DMS 273 (cell line): ENCODE measurements around the gene PANK1.
"Not testable (repeated sequence)": the region's sequence is repeated elsewhere in the genome, so short reads cannot be mapped to it uniquely, and the experiment has no call there.

ENCODE experiments used
- DNase-seq: peaks from one replicate; lab custom pipeline; 2025; ENCODE audit not compliant: unreplicated experiment; lab: John Stamatoyannopoulos, UW

Gene PANK1

DNA sequence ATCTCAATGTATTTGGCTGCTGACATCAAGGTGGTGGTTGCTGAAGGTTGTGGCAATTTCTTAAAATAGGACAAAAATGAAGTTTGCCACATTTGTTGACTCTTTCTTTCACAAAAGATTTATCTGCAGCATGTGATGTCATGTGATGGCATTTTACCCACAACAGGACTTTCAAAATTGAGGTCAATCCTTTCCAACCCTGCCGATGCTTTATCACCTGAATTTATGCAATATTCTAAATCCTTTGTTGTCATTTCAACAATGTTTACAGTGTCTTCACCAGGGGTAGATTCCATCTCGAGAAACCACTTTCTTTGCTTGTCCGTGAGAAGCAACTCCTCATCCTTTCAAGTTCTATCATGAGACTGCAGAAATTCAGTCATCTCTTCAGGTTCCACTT is 69.0 kb downstream of the PANK1 start:
- no peak for DNase-seq

- no peak for DNase-seq
Observed at GRCh38 chr10:89575031-89575430, 70.0 kb downstream of the PANK1 start.

DNA sequence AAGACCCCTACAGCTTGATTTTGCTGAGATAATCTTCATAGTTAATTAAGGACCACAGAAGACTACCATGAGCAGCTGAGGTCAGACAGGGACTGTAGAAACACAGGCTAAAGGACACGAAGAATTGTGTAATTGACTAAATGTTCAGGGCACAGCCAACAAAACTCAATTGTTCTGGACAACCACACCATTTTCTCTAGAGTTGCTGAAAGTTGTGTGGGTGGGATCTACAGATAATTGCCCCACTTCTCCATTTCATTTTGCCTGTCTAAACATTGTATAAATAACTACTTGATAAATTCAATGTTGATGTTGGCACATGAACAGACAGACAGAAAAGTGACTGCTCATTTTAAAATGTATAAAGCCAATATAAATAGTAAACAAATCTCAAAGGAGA is 70.7 kb downstream of the PANK1 start:
- no peak for DNase-seq

DNA sequence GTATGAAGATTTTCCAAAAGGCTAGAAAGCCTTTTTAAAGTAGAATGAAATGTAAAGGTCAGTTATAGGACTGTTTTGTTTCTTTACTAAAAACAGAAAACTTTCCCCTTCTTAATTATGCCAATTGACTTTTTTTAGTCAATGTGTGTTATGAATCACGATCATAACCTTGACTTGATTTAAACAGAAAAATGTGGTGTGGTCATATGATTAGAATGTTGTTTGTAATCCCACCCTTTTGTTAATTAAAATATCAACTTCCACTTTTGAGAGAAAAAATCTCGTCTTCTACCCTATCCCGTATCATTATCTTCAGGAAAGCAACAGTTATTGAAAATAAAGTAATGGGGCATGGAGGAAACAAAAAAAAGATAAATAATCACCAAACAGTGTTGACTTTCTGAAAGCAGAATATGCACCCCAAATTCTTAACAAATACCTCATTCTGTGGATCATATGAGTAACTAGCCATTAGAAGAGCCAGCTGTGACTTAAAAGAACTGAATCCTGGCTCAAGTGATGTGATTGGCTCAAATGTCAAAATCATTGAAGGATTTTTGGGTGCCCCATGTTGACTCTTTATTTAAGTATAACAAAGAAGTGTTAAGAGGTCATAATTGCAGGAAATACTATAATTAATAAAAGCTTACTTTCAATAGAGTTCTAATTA is 77.3 kb downstream of the PANK1 start:
- no peak for DNase-seq

- no peak for DNase-seq
Observed at GRCh38 chr10:89566992-89567391, 78.0 kb downstream of the PANK1 start.

DNA sequence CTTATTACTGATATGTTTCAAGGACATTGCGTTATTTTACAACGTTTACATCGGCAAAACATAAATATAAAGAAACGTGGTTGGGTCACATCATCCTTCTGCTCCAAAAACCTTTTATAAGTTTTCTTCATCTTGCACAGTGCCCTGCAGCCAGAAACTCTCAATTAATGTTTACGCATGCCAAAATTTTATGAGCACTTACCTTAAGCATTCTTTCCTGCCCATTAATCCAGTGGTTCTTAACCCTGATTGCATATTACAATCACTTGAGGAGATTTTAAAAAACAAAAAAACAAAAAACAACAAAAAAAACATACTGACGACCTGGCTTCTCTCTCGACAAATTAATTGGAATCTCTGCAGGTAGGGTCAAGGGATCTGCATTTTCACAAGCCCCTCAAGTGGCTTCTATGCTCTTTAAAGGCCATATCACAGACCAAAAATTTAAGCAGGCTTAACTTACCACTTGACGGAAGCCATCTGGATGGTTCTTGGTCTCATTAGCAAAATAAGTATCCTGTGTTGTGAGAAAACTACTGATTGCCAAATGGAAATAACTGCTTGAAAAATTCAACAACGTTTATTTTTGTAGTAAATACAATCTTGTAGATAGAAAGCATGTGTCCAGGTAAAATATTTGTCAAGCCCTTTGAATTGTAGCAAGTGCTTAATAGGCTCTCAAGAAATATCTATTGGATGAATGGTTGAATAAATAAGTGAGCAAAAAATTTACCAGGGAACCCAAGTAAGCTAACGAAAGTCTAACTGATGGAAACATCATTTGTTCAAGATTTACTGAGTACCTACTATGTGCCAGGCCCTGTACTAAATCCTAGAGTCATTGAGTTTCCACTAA is 78.7 kb downstream of the PANK1 start:
- DNase-seq: peak; percentile 4

- DNase-seq: no peak
Observed at GRCh38 chr10:89565180-89565579, 79.9 kb downstream of the PANK1 start.

DNA sequence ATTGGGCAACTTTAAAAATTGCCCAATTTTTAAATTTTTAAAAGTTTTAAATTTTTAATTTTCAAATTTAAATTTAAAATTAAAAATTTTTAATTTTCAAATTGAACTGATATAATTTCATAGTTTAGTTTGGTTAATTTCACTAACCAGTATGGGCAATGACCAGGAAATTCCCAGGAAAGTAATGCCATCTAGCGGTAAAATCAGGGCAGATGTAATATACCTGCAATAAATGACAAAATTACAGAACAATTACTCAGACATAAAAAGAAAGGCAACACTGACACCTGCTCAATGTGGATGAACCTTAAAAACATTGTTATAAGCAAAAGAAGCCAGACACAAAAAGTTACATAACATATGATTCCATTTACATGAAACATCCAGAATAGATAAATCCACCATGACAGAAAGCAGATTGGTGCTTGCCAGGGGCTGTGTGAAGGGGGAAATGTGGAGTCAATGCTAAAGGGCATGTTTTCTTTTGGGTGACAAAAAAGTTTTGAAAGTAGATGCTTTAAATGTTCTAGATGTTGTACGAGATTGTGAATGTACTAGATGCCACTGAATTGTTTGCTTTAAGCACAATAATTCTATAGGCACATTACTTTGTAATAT is 81.1 kb downstream of the PANK1 start:
- DNase-seq: peak; percentile 59

DNA sequence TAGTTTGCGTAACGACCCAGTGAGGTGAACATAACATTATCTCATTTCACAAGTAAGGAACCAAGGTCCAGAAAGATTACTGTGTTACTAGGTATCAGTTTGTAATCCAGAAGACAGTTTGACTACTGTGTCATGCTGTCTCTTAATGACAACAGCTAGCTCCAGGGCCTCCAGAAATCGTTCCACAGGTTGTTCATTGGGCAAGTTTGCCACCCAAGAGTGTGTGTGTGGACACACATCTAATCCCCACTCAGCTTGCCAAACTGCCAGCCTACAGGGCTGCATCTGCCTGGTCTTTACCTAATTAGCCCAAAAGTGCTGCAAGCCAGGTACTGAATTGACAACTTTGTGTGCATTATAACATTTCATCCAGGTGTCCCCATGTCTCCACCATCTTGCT is 81.7 kb downstream of the PANK1 start:
- no peak for DNase-seq

- no peak for DNase-seq
Observed at GRCh38 chr10:89556600-89556999, 88.4 kb downstream of the PANK1 start.

GRCh38 chr10:89555688-89556445 is 89.2 kb downstream of the PANK1 start:
- peak; percentile 10 for DNase-seq

- DNase-seq: no peak
Observed at GRCh38 chr10:89554433-89554832, 90.6 kb downstream of the PANK1 start.

DNA sequence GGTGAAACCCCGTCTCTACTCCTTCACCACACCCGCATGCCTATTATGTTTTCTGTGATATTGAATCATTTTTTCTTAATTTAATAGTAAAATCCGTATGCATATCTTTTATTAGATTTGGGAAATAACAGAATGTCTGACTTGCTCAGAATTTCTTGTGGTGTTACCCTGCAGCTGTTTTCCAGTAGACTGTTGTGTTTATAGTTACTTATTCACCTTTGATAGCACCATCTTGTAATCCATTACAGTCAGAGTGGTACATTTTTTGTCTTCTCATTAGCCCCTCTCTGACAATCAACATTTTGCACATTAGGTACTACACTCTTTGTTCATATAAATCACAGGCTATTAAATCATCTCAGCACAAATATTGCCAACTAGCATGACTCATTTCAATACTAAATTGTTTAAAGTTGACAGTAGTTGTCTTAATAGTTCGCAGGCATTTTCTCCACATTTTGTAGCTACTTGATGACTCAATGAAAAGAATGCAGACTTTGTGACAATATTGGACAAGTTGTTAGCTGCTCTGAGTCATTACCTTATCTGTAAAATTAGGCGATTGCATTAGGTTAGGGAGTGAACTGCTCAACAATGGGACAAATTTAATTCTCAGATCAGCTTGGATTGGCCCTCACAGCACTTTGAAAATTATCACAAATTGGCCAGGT is 91.8 kb downstream of the PANK1 start:
- DNase-seq: no peak

DNA sequence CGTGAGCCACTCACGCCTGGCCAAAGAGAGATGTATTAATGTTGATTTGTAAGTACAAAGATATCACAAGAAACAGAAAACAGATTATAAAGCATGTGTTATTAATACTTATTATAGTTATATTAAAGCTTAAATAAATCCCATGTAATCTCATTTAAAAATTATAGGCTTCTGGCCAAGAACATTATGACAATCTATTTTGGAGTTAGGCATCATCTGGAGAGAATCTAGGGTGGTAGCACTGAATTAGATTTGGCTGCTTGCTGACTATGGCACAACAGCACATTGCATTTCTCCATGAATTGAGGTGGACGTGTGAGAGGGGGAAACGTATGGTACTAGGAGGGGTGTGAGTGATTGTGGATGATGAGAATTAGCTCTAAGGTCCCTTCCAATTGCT is 92.8 kb downstream of the PANK1 start:
- no peak for DNase-seq

- no peak for DNase-seq
Observed at GRCh38 chr10:89550509-89550908, 94.5 kb downstream of the PANK1 start.

DNA sequence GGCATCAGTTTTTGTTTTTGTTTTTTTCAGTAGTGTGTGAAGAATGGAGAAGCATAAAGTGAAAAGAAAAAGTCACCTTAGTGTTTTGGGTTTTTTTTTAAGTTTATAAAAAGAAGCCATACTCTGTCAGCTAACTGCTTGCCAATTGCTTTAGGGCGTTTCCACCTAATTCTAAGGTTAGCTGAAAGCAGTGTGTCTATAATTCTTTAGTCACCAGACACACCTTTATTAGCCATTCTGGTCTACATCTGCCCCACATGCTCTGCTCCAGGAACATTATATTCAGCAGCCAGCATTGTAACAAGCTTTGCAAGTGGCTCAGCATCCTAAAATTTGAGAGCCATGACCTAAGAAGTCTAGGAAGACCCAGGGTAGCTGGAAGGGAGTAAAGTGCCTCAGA is 95.5 kb downstream of the PANK1 start:
- no peak for DNase-seq

DNA sequence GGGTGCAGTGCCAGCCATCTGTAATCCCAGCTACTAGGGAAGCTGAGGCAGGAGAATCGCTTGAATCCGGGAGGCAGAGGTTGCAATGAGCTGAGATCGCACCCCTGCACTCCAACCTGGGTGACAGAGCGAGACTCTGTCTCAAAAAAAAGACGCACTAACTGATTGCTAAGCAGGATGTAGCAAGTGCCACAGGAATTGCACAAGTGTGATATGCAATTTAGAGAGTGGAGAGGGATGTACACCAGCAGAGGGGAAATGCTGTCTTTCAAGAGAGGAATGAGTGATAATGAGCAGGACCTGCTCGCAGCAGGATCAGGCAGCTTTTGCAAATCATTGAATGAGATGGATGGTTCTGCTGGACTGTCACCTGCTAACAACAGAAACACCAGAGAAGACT is 96.4 kb downstream of the PANK1 start:
- no peak for DNase-seq

- DNase-seq: no peak
Observed at GRCh38 chr10:89547853-89548513, 97.1 kb downstream of the PANK1 start.

- DNase-seq: not testable (repeated sequence)
Observed at GRCh38 chr10:89546651-89547050, 98.4 kb downstream of the PANK1 start.

- no peak for DNase-seq
Observed at GRCh38 chr10:89543841-89544240, 101.2 kb downstream of the PANK1 start.
